AG04450 (cell line): Measurements from ENCODE around the gene ATG7. TPM values are rescaled to one million over a fixed set of nuclear protein-coding genes. Genes with fewer than 3 reads are reported as not detected.
"Not testable (repeated sequence)": the region's sequence is repeated elsewhere in the genome, so short reads cannot be mapped to it uniquely, and the experiment has no call there.

Source experiments
- CTCF ChIA-PET: fragments of 300-600, 350-600 bp; formaldehyde crosslinking; extraction: SDS; loops from one replicate; lab custom pipeline; 2022; ENCODE audit warnings: antibody characterized with exemption, inconsistent platforms; lab: Charles Lee
- POLR2A ChIA-PET: fragments of 350-600 bp; formaldehyde crosslinking; extraction: SDS; loops from one replicate; lab custom pipeline; 2021; ENCODE audit warnings: antibody characterized with exemption, inconsistent platforms; lab: Yijun Ruan, JAX
- DNase-seq: peaks from one replicate; pipeline ENCODE4 v3.0.0-alpha.2; 2011; ENCODE audit warnings: low read depth, low spot score
- H3K27ac ChIP-seq: one replicate; pipeline ENCODE4 v1.5.1; 2012; ENCODE audit warnings: low read depth, low read length, control low read depth
- H3K27me3 ChIP-seq: one replicate; pipeline ENCODE4 v1.6.0; 2012; ENCODE audit warnings: low read length; ENCODE audit not compliant: control insufficient read depth, insufficient read depth
- H3K4me3 ChIP-seq: 2 replicates; pipeline ENCODE4 v1.5.1; 2011; ENCODE audit warnings: mild to moderate bottlenecking, low read depth, low read length, control low read depth
- H3K9me3 ChIP-seq: 2 replicates; pipeline ENCODE4 v1.5.1; 2012; ENCODE audit warnings: low read length; ENCODE audit not compliant: control insufficient read depth, insufficient read depth
- polyA plus RNA-seq: library from polyadenylated mRNA; depleted of rRNA; stranded (reverse); fragments of >200 nt; gene quantifications from 2 replicates; pipeline ENCODE4 v1.2.3, GENCODE V29; 2011
- TF ChIP-seq, protein P1 (sequence below): IDR thresholded peaks from 2 replicates; pipeline ENCODE4 v1.5.1; 2011; ENCODE audit warnings: low read depth, low read length, control low read depth, inconsistent platforms

ATG7 gene
- polyA plus RNA-seq, 1 experiment, result 51.7 TPM

DNA sequence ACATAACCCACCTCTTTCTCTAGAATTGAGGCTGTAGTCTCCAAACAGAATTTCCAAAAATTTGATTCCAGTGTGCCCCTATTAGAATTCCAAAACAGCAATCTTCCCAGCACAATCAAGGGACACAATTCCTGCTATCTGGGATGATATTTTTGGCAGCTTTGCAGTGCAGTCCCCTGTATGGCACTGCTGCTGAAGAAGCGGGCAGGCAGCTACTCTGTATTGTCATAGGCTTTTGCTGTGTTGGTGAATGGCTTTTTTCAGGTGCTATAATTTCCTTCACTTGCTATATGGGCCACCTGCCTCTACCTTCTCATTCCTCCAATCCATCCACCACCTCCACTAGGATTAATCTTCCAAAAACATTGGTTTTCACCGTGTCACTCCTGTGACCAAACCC lies 226.0 kb downstream of the ATG7 start:
- DNase-seq, result no peak
- peaks cover 7% of the 10 kb centered on the region; the same call in 1 of the 2 replicates for H3K9me3 ChIP-seq
- ChIA-PET CTCF (interaction anchor here (1.4 kb wide), 1 partner anchor 119 kb away, joined by 3 read pairs; no protein-coding TSS in a partner anchor), POLR2A (interaction anchor here (0.5 to 1.5 kb wide), 2 partner anchors 10 to 143 kb away, joined by 6 to 20 read pairs; no protein-coding TSS in a partner anchor)
- H3K4me3 ChIP-seq, result no peak overlapping the region
- peak overlapping the region; percentile 81 for H3K27ac ChIP-seq
- no peaks in the 10 kb centered on the region for H3K27me3 ChIP-seq
- TF ChIP-seq, protein P1, sequence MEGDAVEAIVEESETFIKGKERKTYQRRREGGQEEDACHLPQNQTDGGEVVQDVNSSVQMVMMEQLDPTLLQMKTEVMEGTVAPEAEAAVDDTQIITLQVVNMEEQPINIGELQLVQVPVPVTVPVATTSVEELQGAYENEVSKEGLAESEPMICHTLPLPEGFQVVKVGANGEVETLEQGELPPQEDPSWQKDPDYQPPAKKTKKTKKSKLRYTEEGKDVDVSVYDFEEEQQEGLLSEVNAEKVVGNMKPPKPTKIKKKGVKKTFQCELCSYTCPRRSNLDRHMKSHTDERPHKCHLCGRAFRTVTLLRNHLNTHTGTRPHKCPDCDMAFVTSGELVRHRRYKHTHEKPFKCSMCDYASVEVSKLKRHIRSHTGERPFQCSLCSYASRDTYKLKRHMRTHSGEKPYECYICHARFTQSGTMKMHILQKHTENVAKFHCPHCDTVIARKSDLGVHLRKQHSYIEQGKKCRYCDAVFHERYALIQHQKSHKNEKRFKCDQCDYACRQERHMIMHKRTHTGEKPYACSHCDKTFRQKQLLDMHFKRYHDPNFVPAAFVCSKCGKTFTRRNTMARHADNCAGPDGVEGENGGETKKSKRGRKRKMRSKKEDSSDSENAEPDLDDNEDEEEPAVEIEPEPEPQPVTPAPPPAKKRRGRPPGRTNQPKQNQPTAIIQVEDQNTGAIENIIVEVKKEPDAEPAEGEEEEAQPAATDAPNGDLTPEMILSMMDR, result no peak

DNA sequence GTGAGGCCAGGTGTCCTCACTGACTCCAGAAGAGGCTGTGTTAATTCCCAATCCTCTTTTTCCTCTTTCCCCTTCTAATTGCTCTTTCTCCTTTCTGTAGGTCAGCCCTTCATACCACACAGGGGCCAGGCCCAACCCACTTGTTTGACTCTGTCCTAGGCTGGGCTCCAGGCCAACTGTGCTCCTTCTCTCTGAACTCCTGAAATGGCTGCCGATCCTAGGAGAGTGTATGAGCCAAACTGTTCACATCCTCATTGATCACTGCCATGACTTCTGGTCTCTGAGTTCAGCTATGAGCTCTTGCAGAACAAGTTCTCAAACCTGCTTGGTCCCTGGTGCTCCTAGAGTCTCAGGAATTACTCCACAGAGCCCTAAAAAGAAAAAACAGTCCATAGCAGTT lies 226.4 kb downstream of the ATG7 start:
- ChIA-PET CTCF (interaction anchor here (1.4 kb wide), 1 partner anchor 120 kb away, joined by 3 read pairs; no protein-coding TSS in a partner anchor), POLR2A (interaction anchor here (0.5 to 1.5 kb wide), 6 partner anchors 10 to 1010 kb away, joined by 3 to 20 read pairs (median 4); no protein-coding TSS in a partner anchor)
- Histone ChIP-seq H3K4me3 (no peak overlapping the region), H3K27me3 (no peaks in the 10 kb centered on the region), H3K27ac (peak overlapping the region; percentile 81), H3K9me3 (peaks cover 2% of the 10 kb centered on the region; the same call in 1 of the 2 replicates)
- TF ChIP-seq, protein P1, result no peak
- DNase-seq, result no peak

DNA sequence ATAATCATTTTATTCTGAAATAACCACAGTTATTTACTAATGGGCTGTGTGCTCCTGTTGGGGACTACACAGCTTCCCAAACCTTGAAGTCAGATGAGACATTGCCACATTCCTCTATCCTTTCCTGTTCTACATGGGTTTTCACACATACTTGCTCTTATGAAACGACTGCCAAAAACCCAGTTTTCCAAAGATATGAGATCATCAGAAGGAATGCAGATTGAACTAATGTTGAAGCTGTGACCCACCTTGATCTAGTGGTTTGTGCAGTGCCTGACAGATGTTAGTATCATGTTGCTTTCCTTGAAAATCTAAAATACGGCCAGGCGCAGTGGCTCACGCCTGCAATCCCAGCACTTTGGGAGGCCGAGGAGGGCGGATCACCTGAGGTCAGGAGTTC lies 226.9 kb downstream of the ATG7 start:
- ChIA-PET CTCF (interaction anchor here (1.4 kb wide), 1 partner anchor 120 kb away, joined by 3 read pairs; no protein-coding TSS in a partner anchor), POLR2A (interaction anchor here (0.5 to 1.5 kb wide), 6 partner anchors 9 to 1010 kb away, joined by 3 to 20 read pairs (median 4); no protein-coding TSS in a partner anchor)
- Histone ChIP-seq H3K27me3 (no peaks in the 10 kb centered on the region), H3K4me3 (no peak overlapping the region), H3K27ac (peak overlapping the region; percentile 81), H3K9me3 (no peaks in the 10 kb centered on the region)
- DNase-seq, result peak; percentile 89
- TF ChIP-seq, protein P1, result no peak

DNA sequence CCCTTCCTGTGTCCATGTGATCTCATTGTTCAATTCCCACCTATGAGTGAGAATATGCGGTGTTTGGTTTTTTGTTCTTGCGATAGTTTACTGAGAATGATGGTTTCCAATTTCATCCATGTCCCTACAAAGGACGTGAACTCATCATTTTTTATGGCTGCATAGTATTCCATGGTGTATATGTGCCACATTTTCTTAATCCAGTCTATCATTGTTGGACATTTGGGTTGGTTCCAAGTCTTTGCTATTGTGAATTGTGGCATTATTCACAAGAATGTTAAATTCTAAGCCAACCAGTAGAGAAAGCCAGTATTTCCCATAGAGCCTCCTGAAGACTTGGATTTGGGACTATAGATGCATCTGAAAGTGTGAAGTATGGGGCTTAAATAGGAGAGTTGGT lies 230.2 kb downstream of the ATG7 start:
- H3K27me3 ChIP-seq, H3K27ac ChIP-seq, DNase-seq, H3K9me3 ChIP-seq, CTCF ChIA-PET, H3K4me3 ChIP-seq, POLR2A ChIA-PET: not testable (repeated sequence)

DNA sequence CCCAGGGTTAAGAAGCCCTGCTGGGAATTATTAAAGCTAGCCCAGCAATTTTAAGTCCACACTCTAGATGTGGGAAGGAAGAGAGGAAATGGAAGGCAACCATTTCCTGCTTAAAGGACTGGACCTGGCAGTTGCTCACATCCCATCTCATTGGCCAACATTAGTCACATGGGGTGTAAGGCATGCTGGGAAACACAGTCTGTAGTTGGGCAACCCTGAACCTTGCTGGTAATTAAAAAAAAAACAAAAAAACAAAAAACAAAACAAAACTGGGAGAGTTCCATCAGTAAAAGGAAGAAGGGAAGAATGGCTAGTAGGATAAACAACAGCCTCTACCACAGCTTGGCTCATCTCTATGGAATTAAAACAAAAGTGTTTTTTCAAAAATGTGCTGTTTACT lies 235.5 kb downstream of the ATG7 start:
- no peak for DNase-seq
- Histone ChIP-seq H3K27ac (peak overlapping the region; percentile 94), H3K27me3 (no peaks in the 10 kb centered on the region), H3K9me3 (no peaks in the 10 kb centered on the region; the same call in 1 of the 2 replicates), H3K4me3 (no peak overlapping the region)
- ChIA-PET POLR2A (interaction anchor here (0.6 to 2.3 kb wide), 5 partner anchors 9 to 116 kb away, joined by 3 to 20 read pairs (median 3); no protein-coding TSS in a partner anchor), CTCF (interaction anchor here (0.6 to 3.6 kb wide), 4 partner anchors 120 to 161 kb away, joined by 3 to 17 read pairs (median 10); no protein-coding TSS in a partner anchor)
- TF ChIP-seq, protein P1, result no peak
